NCI-H2029 treated with DMSO at 0.1 percent for 48 hours (cell line): ENCODE measurements around the gene AFF1.
"Not testable (repeated sequence)": the region's sequence is repeated elsewhere in the genome, so short reads cannot be mapped to it uniquely, and the experiment has no call there.

ENCODE experiments used
- DNase-seq: peaks from one replicate; lab custom pipeline; 2025; lab: John Stamatoyannopoulos, UW

The AFF1 gene

DNA sequence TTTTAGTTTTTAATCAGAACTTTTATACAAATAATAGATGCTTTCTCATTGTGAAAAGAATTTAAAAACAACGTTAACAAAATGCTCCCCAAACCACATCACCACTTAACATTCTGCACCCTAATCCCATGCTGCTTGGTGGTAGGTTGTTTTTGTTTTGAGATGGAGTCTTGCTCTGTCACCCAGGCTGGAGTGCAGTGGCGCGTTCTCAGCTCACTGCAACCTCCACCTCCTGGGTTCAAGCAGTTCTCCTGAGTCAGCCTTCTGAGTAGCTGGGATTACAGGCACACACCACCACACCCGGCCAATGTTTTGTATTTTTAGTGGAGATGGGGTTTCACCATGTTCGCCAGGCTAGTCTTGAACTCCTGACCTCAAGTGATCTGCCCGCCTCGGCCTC lies 102.4 kb downstream of the AFF1 start:
- DNase-seq = not testable (repeated sequence)

DNA sequence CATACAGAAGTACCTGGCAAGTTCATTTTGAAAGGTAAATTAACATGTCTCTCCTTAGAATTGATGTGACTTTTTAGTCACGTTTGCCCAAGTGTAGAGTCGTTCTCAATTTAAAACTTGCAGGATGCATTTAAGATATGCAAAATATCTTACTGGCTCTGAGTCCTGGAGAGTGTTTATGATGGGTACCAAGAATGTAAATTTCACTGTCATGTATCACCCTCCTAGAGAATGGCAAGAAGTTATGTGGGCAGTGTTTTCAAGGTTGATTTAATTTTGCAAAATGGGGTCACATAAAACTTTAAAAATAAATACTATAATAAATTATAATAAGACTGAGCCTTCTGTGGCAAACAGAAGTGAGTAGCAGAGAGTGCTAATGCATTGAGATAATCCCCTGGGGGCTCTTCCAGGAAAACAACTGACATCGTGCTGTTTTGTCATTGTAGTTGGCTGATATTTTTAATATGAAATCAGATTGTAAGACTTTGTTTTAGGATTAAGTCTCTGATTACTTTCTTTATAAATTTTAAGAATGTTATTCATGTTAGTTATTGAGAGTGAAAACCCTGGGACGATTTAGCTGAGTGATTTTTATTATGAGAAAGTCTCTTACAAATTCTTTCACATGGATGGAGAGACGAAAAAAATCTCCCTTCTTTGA lies 103.0 kb downstream of the AFF1 start:
- DNase-seq = no peak

DNA sequence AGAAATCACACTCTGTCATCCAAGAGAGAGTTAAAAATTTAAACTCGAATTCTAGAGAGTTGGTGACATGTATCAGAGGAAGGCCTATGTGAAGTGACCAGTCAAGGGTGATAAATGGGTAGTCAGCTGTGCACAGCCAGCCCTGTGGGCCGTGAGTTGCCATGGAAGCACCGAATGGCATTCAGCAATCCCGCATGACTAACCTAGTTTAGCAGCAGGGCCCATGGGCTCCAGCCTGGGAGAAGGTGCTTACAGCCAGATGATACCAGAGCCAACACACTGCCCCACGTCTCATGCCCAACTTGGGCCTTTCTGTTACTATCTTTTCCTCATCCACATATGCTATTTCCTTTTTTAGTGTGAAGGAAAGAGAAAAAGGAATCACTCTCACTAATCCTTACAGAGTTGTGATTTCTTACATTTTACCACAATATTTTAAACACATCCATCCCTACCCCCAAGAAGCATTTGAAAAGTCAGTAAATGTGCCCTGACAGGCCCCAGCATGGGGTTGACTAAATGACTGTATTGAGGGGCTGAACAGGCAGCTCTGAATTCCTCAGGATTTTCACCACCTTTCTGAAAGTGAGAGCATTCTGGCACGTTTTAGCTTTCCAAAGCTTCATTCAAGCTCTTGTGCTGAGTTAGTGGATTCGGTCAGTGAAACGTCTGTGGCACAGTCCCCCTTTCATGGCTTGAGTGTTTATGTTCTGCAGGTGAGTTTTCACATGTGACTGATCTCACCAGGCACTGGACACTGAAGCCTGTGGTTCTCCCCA lies 104.2 kb downstream of the AFF1 start:
- DNase-seq = peak; percentile 29

DNA sequence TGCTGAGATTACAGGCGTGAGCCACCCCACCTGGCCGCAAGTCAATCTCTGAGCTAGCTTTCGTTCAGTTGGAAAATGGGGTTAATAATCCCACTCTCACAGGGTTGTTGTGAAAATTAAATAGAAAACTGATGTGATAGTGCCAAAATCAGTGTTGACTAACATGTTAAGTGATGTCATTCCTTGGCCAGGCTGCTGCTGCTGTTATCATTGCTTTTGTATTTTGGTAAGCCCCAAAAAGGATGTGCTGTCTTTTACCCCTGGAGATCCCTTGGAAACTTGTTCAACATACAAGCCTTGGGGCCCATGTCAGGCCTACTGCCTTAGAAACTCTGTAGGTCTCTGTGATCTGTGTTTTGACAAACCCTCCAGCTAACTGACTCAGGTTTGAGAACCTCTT lies 106.3 kb downstream of the AFF1 start:
- no peak for DNase-seq

DNA sequence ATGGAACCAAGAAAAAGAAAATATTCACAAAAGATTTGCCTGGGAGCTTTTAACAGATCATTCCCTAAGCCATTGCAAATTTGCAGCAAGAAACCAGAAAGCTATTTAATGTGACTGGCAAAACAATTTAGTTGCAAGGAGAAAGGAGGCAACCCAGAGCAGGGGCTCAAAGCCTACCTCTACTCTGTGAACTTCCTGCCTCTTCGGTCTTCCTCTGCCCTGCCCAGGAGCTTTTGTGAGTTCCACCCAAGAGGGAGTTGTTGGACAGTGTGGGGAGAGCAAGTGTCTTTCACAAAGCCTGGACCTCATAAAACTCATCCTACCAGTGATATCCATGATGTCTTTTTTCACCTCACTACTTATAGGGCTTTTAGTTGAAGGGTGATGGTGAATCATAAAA lies 107.4 kb downstream of the AFF1 start:
- no peak for DNase-seq

DNA sequence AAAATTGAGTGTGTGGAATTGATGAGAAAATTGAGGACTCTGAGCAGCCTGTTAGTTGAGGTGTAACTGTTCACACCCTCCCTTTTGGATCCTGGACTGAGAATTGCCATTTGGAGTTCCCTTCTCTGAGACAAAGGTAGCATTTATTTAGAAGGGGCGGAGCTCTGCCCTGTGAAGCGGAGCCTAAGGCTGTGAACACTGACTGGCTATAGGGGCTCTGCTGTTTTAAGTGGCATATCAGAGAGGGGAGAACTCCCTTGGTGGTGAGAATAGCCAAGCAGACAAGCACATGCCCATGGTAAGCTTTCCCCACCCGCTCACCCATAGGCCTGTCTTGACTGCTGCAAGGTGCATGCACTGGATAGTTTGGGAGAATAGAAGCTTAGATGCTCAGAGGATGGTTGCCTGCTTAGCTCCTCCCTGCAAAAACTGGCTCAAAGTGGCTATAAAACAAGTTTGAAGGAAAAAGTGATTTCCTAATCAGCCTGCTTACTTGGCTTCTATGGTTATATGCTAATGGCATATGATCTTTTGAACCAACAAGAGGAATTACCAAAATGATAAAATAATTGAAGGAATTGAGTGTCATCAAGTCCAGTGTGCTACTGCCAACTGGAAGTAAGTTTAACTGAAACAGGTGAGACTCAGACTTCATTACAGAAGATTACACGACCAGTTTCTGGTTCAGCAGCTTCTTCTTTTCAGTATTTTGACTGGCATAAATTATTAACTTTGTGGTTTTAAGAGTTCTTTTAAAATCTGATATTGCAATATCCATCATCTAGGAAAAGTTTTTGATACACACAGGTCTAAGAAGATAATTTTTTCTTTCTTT lies 108.4 kb downstream of the AFF1 start:
- DNase-seq = no peak

DNA sequence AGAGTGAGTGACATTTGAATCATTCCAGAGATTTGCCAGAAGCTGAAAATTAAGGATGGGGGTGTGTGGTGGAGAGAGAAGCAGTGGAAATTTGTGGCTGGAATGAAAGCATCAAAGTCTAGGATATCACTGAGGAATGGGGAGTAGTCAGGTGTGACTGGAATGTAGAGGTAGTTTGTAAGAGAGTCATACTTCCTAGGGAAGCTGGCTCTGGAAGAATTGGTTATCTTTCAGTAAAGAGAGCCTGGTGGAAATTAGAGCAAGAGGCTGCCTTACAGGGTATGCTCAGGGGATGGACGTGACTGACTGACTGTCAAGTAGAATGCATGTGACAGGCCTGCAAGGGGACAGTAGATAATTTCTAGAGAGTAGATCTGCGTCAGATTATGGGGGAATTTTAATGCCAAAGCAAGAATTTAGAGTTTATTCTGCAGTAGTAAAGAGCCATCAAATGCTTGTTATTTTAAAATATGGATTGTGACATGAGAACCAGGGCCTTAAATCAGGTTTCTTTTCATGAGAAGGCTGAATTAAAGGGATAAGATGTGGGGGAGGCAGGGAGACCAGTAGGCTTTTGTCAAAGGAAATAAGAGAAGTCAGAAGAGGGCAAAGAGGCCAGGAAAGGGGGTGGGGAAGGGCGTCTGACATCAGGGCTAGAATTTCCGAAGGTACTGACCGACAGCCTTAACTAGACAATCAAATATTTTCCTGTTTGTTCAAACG lies 109.9 kb downstream of the AFF1 start:
- no peak for DNase-seq

DNA sequence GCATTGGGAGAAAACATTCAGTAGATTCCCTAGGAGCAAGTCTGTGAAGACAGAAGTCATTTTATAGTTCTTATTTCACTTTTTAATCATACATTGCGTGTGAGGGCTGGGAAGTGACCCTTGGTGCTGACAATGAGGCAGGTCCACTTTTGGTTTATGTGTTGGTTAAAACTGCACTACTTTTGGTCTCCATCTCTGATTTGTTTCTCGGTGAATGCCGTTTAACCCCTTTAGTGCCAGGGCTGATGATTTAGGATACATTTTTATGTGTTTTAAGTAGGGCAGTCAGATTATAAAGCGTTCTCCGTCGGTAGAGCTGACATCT lies 110.4 kb downstream of the AFF1 start:
- DNase-seq = no peak

DNA sequence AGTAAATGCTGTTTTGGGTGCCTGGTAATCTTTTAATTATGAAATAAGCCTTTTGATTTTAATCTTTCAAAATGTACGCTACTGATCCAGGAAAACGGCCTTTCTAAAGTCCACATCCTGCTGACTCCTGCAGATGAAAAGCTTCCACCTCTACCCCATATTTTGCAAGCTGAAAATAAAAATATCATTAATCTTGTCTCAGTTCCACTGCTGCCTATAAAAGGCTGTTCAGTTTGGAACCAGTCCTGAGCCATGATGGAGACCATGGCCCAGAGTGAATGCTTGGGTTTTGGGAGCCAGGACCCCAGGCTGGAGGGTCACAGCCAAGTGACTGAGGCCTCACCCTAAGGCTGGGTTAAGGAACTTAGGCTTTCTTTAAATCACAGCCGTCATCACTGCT lies 110.8 kb downstream of the AFF1 start:
- DNase-seq = no peak

DNA sequence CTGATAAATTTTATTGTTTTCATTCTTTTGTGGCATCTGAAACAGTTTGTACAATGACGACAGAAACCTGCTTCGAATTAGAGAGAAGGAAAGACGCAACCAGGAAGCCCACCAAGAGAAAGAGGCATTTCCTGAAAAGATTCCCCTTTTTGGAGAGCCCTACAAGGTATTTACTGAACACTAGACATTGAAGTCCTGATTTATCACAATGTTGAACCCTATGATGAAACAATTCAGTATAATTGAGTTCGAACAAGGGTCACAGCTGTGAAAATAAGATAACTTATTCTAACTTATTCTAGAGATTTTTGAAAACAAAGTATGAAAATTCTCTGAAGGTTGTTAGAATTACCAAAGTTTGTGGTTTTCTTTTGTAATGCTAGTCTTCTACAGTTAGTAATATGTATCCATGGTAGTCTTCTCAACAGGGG lies 111.3 kb downstream of the AFF1 start:
- no peak for DNase-seq

DNA sequence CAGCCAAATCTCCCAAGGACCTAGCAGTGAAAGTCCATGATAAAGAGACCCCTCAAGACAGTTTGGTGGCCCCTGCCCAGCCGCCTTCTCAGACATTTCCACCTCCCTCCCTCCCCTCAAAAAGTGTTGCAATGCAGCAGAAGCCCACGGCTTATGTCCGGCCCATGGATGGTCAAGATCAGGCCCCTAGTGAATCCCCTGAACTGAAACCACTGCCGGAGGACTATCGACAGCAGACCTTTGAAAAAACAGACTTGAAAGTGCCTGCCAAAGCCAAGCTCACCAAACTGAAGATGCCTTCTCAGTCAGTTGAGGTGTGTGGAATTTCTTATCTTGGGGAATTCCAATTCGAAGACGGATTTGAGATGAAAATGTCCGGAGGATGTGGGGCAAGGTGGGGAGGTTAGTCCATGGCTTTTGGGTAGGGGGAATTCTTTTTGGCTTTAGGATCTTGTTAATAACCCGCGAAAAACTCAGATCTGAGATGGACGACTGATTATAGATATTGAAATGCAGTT lies 112.5 kb downstream of the AFF1 start:
- DNase-seq = no peak

DNA sequence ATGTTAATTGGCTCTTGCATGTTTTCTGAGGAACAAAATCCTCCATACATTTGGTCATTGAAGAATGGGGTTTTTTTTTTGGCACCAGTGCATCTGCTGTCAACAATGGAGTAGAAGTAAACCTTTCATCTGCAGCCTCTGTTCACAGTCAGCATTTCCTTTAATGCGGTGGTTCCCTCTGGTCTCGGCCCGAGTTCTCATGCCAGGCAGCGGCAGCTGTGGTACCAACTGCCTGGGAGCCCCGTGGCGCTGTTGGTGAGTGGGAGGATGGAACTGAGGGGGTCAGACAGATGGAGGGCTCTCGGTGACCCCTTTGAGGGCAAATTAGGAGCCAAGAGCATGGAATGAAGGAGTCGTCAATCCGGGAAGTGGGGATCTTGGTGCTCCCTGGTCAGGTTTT lies 114.7 kb downstream of the AFF1 start:
- no peak for DNase-seq

DNA sequence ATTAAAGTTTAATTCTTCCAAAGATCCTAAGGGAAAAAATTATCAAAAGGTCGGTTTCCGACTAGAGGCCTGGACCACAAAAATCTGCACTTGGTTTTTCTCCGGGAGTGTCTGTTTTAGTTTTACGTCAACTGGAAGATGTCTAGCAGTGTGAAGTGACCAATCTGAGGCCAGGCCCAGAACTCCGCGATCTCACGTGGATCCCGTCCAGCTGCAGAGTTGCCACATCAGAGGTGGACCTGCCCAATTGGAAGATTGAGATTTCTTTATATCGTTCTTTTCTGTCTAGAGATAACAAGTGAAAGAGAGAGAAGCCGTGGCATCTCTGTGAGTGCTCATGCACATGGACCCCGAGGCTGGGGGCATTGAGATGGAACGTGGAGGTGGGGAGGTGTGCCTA lies 115.8 kb downstream of the AFF1 start:
- DNase-seq = no peak

DNA sequence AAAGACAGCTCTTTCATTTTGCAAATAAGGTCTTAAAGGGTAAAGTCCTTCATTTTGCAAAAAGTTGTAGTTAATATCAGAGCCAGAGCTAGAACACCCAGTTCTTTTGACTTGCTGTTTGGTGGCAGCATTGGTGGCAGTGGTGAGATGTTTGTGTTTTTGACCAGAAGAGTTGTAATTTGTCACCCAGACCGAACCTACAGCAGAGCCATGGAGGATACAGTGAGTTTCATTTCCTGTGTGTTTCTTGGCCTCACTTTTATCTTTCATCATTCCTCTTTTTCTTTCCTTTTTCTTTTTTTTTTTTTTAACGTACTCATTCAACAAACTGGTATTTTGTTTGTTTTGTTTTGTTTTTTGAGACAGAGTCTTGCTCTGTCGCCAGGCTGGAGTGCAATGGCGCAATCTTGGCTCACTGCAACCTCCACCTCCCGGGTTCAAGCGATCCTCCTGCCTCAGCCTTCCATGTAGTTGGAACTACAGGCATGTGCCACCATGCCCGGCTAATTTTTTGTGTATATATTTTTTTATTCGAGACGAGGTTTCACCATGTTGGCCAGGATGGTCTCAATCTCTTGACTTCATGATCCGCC lies 116.4 kb downstream of the AFF1 start:
- DNase-seq = no peak

DNA sequence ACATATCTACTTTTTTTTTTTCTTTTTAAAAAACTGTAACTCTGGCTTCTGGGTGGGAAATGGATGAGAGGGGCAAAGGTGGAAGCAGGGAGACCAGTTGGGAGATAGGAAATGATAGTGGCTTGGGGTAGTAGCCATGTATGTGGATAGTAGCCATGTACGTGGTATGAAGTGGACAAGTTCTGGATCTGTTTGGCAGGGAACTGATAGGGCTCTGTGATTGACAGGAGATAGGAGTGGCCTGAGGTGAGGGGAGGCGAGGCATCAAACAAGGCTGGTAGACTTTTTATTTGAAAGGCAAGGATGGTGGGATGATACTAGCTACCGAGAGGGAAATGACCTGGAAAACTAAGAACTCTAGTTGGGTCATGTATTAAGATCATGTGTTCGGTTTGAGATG lies 117.8 kb downstream of the AFF1 start:
- DNase-seq = no peak

DNA sequence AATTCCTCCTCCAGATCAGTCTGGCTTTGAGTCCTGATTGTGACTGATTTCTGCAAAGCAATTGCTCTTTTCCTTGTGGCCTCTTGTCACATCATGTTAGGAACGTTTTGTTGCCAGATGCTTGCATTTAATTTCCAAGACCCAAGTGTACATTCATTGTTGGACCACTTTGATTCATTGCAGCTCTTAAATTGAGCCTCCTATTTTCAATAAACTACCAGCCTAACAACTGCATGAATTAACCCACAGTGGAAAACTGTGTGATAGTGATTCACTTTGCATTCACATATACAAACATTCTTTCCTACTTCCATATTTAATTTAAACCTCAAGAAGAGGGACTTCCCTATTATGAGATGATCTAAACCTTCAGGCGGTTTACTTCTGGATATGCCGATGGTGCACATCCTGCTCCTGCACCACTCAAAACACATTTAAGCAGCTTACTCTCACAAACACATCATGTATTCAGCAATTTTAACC lies 118.4 kb downstream of the AFF1 start:
- DNase-seq = no peak

DNA sequence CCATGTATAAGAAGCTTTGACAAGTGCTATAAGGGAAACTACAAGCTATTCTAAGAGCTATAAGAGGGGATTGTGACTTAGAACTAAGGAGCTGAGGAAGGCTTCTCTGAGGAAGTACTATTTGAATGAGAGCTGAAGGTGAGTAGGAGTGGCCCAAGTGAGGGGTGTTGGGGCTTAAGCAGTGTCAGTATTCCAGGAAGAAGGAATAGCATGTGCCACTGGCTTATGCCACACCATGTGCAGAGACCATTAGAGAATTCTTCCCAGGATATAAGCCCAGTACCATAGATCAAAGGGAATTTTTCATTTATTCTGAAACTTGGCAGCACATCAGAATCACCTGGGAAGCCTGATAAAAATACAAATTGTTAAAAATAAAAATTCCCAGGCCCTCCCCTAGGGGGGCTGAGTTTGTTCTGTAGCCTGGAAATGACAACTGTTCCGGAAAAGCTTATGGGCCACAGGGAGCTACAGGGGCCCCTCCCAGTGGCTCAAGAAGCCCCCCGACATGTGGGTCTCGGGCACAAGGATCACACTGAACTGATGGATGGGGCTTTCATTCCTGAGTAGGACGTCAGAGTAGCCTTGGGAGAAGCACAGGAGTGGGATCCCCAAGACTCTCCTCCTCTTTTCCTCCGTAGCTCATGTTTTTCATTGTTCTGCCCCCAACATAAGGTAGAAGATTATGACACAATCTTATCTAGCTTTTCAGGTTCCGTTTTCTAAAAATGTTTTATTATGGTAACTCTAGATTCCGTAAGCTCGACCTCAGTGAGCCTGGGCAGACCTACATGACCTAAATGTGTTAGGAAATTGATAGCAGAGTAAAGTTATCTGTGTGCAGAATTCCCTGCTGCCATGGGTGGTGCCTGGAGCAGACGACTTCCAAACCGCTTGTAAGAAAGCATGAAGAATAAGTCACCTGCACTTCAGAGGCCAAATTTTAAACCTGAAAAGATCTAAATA lies 119.3 kb downstream of the AFF1 start:
- DNase-seq = no peak

DNA sequence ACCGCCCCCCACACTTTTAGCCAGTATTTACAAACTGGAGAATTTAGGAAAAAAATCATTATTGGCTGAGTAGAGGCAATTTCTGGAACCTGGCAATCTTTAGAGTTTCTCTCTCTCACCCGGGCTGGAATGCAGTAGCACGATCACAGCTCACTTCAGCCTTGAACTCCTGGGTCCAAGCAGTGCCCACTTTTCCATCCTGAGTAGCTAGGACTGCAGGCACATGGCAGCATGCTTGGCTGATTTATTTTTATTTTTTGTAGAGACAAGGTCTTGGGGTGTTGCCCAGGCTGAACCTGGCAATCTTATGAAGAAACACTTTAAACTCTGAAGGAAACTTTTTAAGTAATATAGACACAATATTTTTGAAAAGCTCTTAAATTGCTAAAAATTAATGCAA lies 120.1 kb downstream of the AFF1 start:
- no peak for DNase-seq

DNA sequence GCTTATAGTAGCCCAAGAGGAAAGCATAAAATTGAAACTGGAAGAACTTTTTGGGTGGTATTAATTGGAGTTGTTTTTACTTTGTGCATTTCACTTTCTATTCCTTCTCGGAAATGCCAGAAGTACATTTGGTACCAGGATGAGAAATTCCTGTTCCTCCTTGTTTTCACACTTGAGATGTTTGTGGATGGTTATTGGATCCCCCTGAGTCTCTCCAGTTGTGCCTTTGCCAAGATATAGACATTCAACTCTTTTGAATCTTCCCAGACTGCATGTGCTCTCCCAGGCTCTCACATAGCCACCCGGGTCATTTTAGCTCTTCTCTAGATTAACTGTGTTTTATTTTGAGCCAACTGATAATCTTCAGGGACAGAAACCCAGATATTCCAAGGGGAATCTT lies 120.5 kb downstream of the AFF1 start:
- no peak for DNase-seq

DNA sequence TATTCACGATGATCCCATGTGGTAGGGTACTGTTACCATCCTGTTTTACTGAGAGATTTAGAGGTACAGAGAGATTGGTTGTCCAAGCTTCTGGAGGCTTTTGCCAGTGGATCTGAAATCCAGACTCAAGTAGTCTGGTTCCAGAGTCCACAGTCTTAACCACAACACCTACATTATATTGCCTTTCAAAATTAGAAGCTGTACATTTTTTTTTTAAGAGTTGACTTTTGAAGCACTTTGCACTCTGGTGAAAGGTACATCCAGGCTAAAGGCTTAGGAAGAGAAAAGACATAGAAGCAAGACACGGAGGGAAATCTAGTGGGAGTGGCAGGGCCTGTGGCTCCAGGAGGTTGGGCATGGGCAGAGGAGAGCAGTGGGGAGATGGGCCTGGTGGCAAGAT lies 122.1 kb downstream of the AFF1 start:
- no peak for DNase-seq
